8988T (cell line): ENCODE results near the gene RPL13.

Experiments used
- DNase-seq: peaks from one replicate; pipeline ENCODE4 v3.0.0; 2011

RPL13 gene

GRCh38 chr16:89545044-89545830, 15.2 kb upstream of the RPL13 start:
- DNase-seq, result no peak

- DNase-seq, result no peak
These were observed 14.5 kb upstream of the RPL13 start for GRCh38 chr16:89545831-89546574.

- no peak for DNase-seq
These were observed 13.7 kb upstream of the RPL13 start for GRCh38 chr16:89546781-89547180.

- no peak for DNase-seq
These were observed 13.2 kb upstream of the RPL13 start for GRCh38 chr16:89547291-89547690.

- no peak for DNase-seq
These were observed 12.6 kb upstream of the RPL13 start for GRCh38 chr16:89547860-89548259.

- no peak for DNase-seq
These were observed 12.0 kb upstream of the RPL13 start for GRCh38 chr16:89548344-89549006.

GRCh38 chr16:89549007-89549700, 11.3 kb upstream of the RPL13 start:
- DNase-seq, result no peak

GRCh38 chr16:89550421-89551007, 10.0 kb upstream of the RPL13 start:
- DNase-seq, result no peak

GRCh38 chr16:89552329-89552728, 8.2 kb upstream of the RPL13 start:
- DNase-seq, result no peak

GRCh38 chr16:89552913-89553312, 7.6 kb upstream of the RPL13 start:
- no peak for DNase-seq

- no peak for DNase-seq
These were observed 6.7 kb upstream of the RPL13 start for GRCh38 chr16:89553733-89554132.

- no peak for DNase-seq
These were observed 6.1 kb upstream of the RPL13 start for GRCh38 chr16:89554343-89554742.

- no peak for DNase-seq
These were observed 5.2 kb upstream of the RPL13 start for GRCh38 chr16:89555265-89555664.

- DNase-seq, result no peak
These were observed 4.7 kb upstream of the RPL13 start for GRCh38 chr16:89555780-89556179.

- peak; percentile 94 for DNase-seq
These were observed 3.5 kb upstream of the RPL13 start for GRCh38 chr16:89556750-89557689.

- no peak for DNase-seq
These were observed 2.6 kb upstream of the RPL13 start for GRCh38 chr16:89557690-89558490.

- DNase-seq, result no peak
These were observed 831 bp downstream of the RPL13 start for GRCh38 chr16:89561142-89561883.

GRCh38 chr16:89561884-89562599, 1.6 kb downstream of the RPL13 start:
- DNase-seq, result no peak

GRCh38 chr16:89562939-89563338, 2.5 kb downstream of the RPL13 start:
- DNase-seq, result no peak
